GM19395 (cell line): ENCODE results near the gene SIL1.
"Not testable (repeated sequence)": the region's sequence is repeated elsewhere in the genome, so short reads cannot be mapped to it uniquely, and the experiment has no call there.

Experiments
- ATAC-seq: cut with Tn5 transposase; IDR thresholded peaks from one replicate; pipeline ENCODE4 v1.9.1; 2021; ENCODE audit warnings: mild to moderate bottlenecking, moderate library complexity; ENCODE audit not compliant: unreplicated experiment

SIL1 gene

DNA sequence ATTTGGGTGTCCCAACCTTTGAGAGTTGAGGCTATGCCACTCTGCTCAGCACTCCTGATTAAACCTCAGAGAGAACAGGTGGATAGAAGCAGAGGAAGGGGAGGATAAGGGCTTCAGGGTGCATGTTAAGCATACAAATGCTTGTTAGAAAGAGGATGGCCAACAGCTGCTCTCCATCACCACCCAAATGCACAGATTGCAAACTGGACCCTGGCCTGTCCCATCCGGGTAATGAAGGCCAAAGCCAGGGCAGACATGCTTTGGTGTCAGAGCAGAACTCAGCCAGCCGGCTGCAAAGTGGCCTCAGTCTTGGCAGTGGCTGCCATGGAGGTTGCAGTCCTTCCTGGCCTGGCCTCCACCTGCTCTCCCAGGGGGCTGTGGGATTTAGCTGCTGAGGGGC is 84.3 kb downstream of the SIL1 start:
- ATAC-seq = no peak

DNA sequence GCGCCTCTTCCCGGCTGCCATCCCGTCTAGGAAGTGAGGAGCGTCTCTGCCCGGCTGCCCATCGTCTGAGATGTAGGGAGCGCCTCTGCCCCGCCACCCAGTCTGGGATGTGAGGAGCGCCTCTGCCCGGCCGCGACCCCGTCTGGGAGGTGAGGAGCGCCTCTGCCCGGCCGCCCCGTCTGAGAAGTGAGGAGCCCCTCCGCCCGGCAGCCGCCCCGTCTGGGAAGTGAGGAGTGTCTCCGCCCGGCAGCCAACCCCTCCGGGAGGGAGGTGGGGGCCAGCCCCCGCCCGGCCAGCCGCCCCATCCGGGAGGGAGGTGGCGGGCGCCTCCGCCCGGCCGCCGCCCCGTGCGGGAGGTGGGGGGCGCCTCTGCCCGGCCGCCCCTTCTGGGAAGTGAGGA is 85.8 kb downstream of the SIL1 start:
- ATAC-seq = not testable (repeated sequence)

GRCh38 chr5:139110526-139111168 is 87.5 kb downstream of the SIL1 start:
- no peak for ATAC-seq

- no peak for ATAC-seq
Observed at GRCh38 chr5:139108063-139108824, 89.9 kb downstream of the SIL1 start.

GRCh38 chr5:139105621-139106071 is 92.5 kb downstream of the SIL1 start:
- ATAC-seq = no peak

GRCh38 chr5:139104577-139105276 is 93.4 kb downstream of the SIL1 start:
- ATAC-seq = no peak

DNA sequence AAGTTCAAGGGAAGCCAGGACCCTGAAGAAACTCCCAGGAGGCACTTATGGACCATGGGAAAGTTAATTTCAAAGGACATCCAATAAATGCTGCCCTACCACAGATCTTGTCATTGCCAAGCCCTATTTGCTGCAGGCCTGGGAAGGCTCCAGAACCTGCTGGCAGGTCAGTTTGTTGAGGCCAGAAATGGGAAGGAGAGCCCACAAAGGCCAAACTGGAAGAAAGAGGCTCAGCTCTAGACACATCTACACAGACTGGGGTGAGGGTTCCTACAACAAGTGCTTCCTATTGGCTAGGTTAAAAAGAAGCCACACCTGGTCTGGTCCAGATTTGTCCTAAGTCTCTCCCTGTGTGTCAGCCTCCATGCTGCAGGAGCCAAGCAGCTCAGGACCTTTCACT is 94.4 kb downstream of the SIL1 start:
- ATAC-seq = no peak

DNA sequence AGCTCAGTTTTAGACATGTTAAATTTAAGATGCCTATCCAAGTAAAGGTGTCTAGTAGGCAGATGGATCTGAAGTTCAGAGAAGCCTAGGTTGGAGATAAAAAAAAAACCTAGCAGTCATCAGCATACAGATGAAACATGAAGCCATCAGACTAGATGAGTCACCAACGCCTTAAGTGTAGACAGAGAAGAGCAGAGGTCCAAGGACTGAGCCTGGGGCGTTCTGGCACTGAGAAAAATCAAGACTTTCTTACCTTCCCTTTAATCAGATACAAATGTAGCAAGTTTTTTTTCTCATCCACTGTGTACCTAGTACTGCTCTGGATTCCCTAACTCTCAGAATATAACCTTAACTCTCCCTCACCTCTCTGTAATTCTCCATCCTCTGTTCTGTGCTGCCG is 97.3 kb downstream of the SIL1 start:
- ATAC-seq = no peak

DNA sequence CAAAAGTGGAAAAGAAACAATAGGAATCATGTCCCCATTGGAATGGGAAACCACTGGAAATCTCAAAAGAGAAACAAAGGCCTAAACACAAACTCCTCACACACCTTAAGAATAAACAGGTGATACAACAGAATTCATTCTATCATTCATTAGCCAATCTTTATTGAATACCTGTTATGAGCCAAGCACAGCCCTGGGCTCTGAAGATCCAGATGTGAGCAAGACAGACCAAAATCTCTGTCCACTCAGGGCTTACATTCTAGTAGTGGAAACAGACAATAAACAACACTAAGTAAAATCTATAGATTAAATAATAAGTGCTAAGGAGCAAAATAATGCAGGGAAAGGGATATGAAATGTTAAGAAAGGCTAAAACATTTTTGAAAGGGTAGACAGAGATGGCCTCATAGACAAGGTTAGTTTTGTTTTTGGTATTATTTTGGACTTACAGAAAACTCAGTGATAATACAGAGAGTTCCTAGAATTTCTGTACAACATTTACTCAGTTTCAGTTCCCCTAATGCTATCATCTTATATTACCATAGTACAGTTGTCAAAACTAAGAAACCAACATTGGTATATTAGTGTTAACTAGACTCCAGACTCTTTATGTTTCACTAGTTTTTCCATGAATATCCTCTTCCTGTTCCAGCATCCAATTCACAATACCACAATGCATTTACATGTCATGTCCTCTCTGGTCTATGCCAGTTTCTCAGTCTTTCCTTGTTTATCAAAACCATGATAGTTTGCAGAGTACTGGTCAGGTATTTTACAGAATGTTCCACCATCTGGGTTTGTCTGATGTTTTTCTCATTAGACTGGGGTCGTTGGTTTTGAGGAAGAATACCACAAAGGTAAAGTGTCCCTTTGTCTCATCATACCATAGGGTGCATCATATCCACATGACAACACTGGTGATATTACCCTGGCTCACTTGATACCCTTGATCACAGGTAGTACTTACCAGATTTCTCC is 103.7 kb downstream of the SIL1 start:
- peak; percentile 93 for ATAC-seq

GRCh38 chr5:139092741-139093343 is 105.3 kb downstream of the SIL1 start:
- no peak for ATAC-seq

- no peak for ATAC-seq
Observed at GRCh38 chr5:139091439-139092156, 106.6 kb downstream of the SIL1 start.

GRCh38 chr5:139090581-139090980 is 107.6 kb downstream of the SIL1 start:
- no peak for ATAC-seq

DNA sequence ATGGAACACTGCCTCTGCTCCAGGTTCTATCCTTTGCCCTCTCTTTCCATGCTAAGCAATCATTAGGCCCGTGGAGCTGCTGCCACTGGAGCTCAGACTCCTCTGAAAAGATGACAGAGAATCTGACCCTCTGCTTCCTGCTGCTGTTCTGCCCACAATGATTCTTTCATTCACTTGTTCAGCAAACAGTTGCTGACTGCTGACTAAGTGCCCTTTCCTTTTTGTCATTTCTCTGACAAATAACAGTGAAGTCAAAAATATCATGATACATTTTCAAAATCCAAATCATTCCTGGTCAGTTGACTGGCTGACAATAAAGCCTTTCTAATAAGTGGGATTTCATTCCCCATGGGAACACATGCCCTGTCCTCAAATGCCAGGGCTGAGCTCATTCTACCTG is 110.1 kb downstream of the SIL1 start:
- ATAC-seq = no peak

GRCh38 chr5:139082813-139083498 is 115.2 kb downstream of the SIL1 start:
- no peak for ATAC-seq

DNA sequence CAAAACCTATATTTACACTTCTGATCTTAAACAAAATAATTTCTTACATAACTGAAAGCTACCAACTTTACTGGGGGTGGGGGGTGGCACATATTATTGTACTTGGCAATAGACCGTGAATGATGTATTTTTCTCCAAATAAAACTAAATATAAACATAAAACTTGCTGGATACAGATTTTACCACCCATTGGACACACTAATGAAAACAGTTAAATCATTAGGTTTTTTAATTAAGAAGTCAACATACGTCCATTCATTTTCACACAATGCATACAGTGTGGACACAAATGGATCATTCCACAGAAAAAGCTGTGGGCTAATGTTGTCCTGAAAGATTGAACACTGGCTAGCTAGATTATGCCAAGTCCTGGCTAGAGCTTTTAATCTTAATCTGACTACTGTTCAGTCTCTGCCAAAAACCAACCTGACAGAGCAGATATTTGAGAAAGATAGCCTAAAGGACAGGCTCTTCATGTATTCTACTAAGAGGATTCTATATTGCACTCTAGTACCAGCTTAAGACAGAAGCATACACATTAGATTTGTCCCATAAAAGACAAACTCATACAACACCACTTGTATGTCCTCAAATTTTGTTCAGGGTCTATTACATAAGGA is 118.1 kb downstream of the SIL1 start:
- ATAC-seq = no peak

- no peak for ATAC-seq
Observed at GRCh38 chr5:139079225-139079990, 118.8 kb downstream of the SIL1 start.

GRCh38 chr5:139078345-139078744 is 119.8 kb downstream of the SIL1 start:
- no peak for ATAC-seq

DNA sequence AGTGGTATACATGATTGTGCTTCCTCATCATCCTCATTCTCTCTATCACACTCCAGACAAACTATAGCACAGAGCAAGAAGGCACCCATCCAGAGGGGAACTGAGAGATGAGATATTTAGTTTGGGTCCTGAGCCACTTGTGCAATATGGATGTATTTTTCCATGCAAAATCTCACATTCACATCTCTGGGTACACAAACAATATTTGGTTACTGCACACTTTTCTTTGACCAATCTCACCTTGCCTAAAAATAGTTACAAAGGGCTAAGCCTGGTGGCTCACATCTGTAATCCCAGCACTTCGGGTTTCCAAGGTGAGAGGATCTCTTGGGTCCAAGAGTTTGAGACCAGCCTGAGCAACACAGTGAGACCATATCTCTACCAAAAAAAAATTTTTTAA is 120.3 kb downstream of the SIL1 start:
- ATAC-seq = no peak
